Placental pericyte (primary cell): ENCODE data around the gene HYAL4. TPM values are rescaled to one million over a fixed set of nuclear protein-coding genes. Genes with fewer than 3 reads are reported as not detected.

Source experiments
- total RNA-seq: library from RNA; depleted of rRNA; stranded (reverse); fragments of >200 nt; gene quantifications from 2 replicates; pipeline ENCODE4 v1.2.3, GENCODE V29; 2012

Gene HYAL4, protein sequence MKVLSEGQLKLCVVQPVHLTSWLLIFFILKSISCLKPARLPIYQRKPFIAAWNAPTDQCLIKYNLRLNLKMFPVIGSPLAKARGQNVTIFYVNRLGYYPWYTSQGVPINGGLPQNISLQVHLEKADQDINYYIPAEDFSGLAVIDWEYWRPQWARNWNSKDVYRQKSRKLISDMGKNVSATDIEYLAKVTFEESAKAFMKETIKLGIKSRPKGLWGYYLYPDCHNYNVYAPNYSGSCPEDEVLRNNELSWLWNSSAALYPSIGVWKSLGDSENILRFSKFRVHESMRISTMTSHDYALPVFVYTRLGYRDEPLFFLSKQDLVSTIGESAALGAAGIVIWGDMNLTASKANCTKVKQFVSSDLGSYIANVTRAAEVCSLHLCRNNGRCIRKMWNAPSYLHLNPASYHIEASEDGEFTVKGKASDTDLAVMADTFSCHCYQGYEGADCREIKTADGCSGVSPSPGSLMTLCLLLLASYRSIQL
- 0.72 and 1.3 TPM in 2 replicates for total RNA-seq

GRCh38 chr7:123844712-123845219 is at the start of gene HYAL4:
Gene HYAL4 (plus strand): TSS chr7:123845169. CDS start chr7:123868274, 23,105 bp downstream.

GRCh38 chr7:123924941-123925340 is 80.0 kb downstream of the HYAL4 start, which contains the start of gene SPAM1:
Gene SPAM1 (plus strand): TSS chr7:123925241. CDS start chr7:123953571, 28,330 bp downstream.

Other genes starting within 250 kb of the HYAL4 start
- gene ASB15, start 243.3 kb upstream of the HYAL4 start, total RNA-seq, result not detected in 2 replicates
- not detected in 2 replicates for gene LMOD2, start 189.3 kb upstream of the HYAL4 start, total RNA-seq
- 15.8 and 20.5 TPM in 2 replicates for gene WASL, start 96.2 kb upstream of the HYAL4 start, total RNA-seq
- not detected in 2 replicates for gene SPAM1, start 80.1 kb downstream of the HYAL4 start, total RNA-seq
- not detected in 2 replicates for gene TMEM229A, start 187.9 kb downstream of the HYAL4 start, total RNA-seq